ENCODE results near the gene LYRM9. TPM values are rescaled to one million over a fixed set of nuclear protein-coding genes. Genes with fewer than 3 reads are reported as not detected.

LYRM9 gene
- total RNA-seq, 2 donors from 2014 or later: 5.8 to 8.3 TPM

DNA sequence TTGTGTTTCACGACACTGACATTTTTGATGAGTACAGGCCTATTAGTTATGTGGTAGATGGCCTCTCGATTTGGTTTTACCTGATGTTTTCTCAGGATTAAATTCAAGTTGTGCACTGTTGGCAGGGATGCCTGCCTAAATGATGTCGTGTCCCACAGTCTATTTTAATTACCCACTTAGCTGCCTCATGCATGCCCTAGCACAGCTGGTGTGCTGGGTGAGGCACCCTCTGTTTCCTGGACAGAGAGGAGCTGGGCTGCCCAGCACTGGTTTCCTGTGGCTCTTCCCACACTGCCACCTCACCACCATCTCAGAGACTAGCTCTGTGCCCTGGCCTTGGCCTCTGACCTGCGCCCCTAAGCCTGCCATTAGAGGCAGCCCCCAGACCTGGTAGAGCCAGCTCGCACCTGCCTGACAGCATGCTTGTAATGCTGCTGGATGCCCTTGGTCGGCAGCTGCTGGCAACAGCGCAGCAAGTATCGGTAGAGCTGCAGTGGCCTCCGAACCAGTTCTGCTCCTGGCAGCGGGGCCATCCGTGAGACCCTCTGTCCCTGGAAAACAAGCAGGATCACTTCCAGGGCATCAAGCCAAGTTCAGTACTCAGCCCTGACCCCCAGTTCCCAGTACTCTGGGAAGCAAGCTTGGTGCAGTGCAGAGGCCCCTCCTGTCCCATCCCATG lies 10.9 kb downstream of the LYRM9 start:
- no peak overlapping the region for H3K4me3 ChIP-seq (ENCODE audit: low read length)
- H3K27me3 ChIP-seq (ENCODE audit: control insufficient read depth, insufficient read depth, low read length, poor library complexity, severe bottlenecking): no peaks in the 10 kb centered on the region
- no peaks in the 10 kb centered on the region for H3K36me3 ChIP-seq (ENCODE audit: control insufficient read depth, insufficient read depth, low read length)
- no peaks in the 10 kb centered on the region for H3K4me1 ChIP-seq (ENCODE audit: control insufficient read depth, insufficient read depth, low read length)
- Mint-ChIP-seq H3K36me3 (ENCODE audit: low read depth) (no peaks in the 10 kb centered on the region), H3K27ac (no peak overlapping the region), H3K4me3 (no peak overlapping the region), H3K27me3 (ENCODE audit: insufficient read depth) (no peaks in the 10 kb centered on the region), H3K4me1 (peaks cover 4% of the 10 kb centered on the region), H3K9me3 (no peaks in the 10 kb centered on the region)
- no peak overlapping the region for H3K9ac ChIP-seq (ENCODE audit: extremely low read depth, low read length, poor library complexity, severe bottlenecking)
- WGBS, 2 experiments (ENCODE audit: insufficient coverage in 1 of 2, insufficient read length in 1 of 2): 94 to 100% methylated on average over 4 to 11 of the region's 11 CpGs
- TF ChIP-seq, protein P1, sequence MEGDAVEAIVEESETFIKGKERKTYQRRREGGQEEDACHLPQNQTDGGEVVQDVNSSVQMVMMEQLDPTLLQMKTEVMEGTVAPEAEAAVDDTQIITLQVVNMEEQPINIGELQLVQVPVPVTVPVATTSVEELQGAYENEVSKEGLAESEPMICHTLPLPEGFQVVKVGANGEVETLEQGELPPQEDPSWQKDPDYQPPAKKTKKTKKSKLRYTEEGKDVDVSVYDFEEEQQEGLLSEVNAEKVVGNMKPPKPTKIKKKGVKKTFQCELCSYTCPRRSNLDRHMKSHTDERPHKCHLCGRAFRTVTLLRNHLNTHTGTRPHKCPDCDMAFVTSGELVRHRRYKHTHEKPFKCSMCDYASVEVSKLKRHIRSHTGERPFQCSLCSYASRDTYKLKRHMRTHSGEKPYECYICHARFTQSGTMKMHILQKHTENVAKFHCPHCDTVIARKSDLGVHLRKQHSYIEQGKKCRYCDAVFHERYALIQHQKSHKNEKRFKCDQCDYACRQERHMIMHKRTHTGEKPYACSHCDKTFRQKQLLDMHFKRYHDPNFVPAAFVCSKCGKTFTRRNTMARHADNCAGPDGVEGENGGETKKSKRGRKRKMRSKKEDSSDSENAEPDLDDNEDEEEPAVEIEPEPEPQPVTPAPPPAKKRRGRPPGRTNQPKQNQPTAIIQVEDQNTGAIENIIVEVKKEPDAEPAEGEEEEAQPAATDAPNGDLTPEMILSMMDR (conservative IDR thresholded peaks at IDR 0.05): no peak
- H3K9me3 ChIP-seq (ENCODE audit: control insufficient read depth, low read length): no peaks in the 10 kb centered on the region
- H3K27ac ChIP-seq (ENCODE audit: low read depth, low read length): no peak overlapping the region
- no peak for DNase-seq

DNA sequence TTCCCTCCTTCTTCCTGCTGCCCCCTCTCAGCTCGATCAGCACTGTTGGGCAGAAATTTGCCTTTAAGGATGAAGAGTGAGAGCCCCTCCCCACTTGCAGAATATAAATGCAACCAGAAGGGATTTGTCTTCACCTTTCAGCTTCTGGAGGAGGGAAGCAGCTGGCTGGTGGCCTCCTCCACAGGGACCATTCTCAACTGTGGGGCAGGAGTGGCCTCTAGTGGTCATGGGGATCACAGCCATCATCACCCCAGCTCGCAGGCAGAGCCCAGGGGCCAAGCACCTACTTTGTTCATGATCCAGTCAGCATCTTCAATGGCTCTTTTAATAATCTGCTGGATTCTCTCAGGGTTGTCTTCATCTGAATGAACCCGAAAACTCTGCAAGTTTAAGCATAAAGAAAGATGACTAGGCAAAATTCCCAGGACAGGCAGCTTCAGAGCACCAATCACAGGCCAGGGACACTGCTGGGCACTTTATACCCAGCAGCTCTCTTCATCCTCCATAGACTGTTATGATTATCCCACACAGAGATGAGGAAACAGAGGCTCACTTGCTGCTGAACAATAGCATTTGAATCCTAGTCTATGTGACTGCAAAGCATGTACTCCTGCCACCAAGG lies 13.1 kb downstream of the LYRM9 start:
- H3K27me3 ChIP-seq (ENCODE audit: control insufficient read depth, insufficient read depth, low read length, poor library complexity, severe bottlenecking): no peaks in the 10 kb centered on the region
- no peak overlapping the region for H3K27ac ChIP-seq (ENCODE audit: low read depth, low read length)
- Mint-ChIP-seq H3K27me3 (ENCODE audit: insufficient read depth) (no peaks in the 10 kb centered on the region), H3K36me3 (ENCODE audit: low read depth) (no peaks in the 10 kb centered on the region), H3K4me1 (peaks cover 4% of the 10 kb centered on the region), H3K4me3 (no peak overlapping the region), H3K27ac (no peak overlapping the region), H3K9me3 (no peaks in the 10 kb centered on the region)
- no peaks in the 10 kb centered on the region for H3K36me3 ChIP-seq (ENCODE audit: control insufficient read depth, insufficient read depth, low read length)
- TF ChIP-seq, protein P1 (conservative IDR thresholded peaks at IDR 0.05): peak; percentile 97
- H3K4me1 ChIP-seq (ENCODE audit: control insufficient read depth, insufficient read depth, low read length): no peaks in the 10 kb centered on the region
- no peak overlapping the region for H3K4me3 ChIP-seq (ENCODE audit: low read length)
- WGBS, 2 experiments (ENCODE audit: insufficient coverage in 1 of 2, insufficient read length in 1 of 2): 0 to 6% methylated on average over 3 of the region's 3 CpGs
- no peak overlapping the region for H3K9ac ChIP-seq (ENCODE audit: extremely low read depth, low read length, poor library complexity, severe bottlenecking)
- no peaks in the 10 kb centered on the region for H3K9me3 ChIP-seq (ENCODE audit: control insufficient read depth, low read length)
- peak; percentile 96 for DNase-seq

GRCh38 chr17:27878776-27879562 lies 14.2 kb downstream of the LYRM9 start:
- Mint-ChIP-seq H3K27me3 (ENCODE audit: insufficient read depth) (no peaks in the 10 kb centered on the region), H3K9me3 (no peaks in the 10 kb centered on the region), H3K27ac (no peak overlapping the region), H3K4me1 (peaks cover 4% of the 10 kb centered on the region), H3K4me3 (no peak overlapping the region), H3K36me3 (ENCODE audit: low read depth) (no peaks in the 10 kb centered on the region)
- H3K36me3 ChIP-seq (ENCODE audit: control insufficient read depth, insufficient read depth, low read length): no peaks in the 10 kb centered on the region
- no peaks in the 10 kb centered on the region for H3K9me3 ChIP-seq (ENCODE audit: control insufficient read depth, low read length)
- no peaks in the 10 kb centered on the region for H3K27me3 ChIP-seq (ENCODE audit: control insufficient read depth, insufficient read depth, low read length, poor library complexity, severe bottlenecking)
- H3K27ac ChIP-seq (ENCODE audit: low read depth, low read length): no peak overlapping the region
- no peak overlapping the region for H3K9ac ChIP-seq (ENCODE audit: extremely low read depth, low read length, poor library complexity, severe bottlenecking)
- TF ChIP-seq, protein P1 (conservative IDR thresholded peaks at IDR 0.05): no peak
- no peak for DNase-seq
- no peaks in the 10 kb centered on the region for H3K4me1 ChIP-seq (ENCODE audit: control insufficient read depth, insufficient read depth, low read length)
- H3K4me3 ChIP-seq (ENCODE audit: low read length): no peak overlapping the region
- 85 to 100% methylated on average over 4 to 13 of the region's 13 CpGs for WGBS, 2 experiments (ENCODE audit: insufficient coverage in 1 of 2, insufficient read length in 1 of 2)

Data from endodermal cell (in vitro differentiated cells).